GM18505 (cell line): Measurements from ENCODE around the gene C6orf52.
A peak's percentile ranks its signal among the peaks of the same experiment; 100 is the strongest.
"Not testable (repeated sequence)": the region's sequence is repeated elsewhere in the genome, so short reads cannot be mapped to it uniquely, and the experiment has no call there.

Experiments
- ATAC-seq: cut with Tn5 transposase; IDR thresholded peaks from one replicate; pipeline ENCODE4 v1.9.1; 2021; ENCODE audit not compliant: unreplicated experiment
- POLR2A ChIP-seq: IDR thresholded peaks from 4 replicates; pipeline ENCODE4 v1.6.1; 2011; ENCODE audit warnings: borderline replicate concordance; ENCODE audit not compliant: insufficient read depth, insufficient read length; ENCODE audit errors: extremely low read depth

The C6orf52 gene

GRCh38 chr6:10694302-10695085 lies at the start of gene C6orf52, which contains the start of gene PAK1IP1:
TSS of gene C6orf52 (minus strand) at chr6:10694616. CDS start at chr6:10687550, 7,066 bp downstream.
TSS of gene PAK1IP1 (plus strand) at chr6:10694972. CDS start at chr6:10694986, 14 bp downstream.
- peak; percentile 92 for TF ChIP-seq POLR2A
- ATAC-seq: peak; percentile 98

DNA sequence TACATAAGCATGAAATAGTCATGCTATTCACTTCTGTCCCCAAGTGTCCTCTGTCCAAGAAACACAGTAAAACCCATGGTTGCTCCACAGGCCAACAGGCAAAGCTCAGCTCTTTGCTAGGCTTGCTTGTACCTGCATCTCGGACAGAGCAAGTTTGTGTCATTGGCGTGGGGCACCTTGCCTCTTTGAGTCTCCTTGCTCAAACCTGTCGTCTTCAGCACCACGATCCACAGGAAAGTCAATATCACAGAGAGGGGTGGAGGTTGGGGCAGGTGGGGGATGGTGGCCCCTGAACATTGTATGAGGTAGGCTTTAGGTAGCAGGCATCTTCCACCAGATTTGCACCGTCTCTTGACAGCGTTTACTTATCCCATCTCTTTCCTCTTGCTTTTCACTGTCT lies 49.1 kb upstream of the C6orf52 start:
- no peak for TF ChIP-seq POLR2A
- no peak for ATAC-seq

DNA sequence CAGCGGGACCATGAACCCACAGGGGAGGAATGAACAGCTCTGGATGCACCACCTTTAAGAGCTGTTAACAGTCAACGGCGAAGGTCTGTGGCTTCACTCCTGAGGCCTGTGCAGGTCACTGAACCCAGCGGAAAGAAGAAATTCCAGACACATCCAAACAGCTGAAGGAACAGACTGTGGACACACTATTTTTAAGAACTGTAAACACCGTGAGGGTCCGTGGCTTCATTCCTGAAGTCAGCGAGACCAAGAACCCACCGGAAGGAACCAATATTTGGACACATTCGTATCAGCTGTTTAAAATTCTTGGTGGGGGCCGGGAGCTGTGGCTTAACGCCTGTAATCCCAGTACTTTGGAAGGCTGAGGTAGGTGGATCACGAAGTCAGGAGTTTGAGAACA lies 47.8 kb upstream of the C6orf52 start:
- no peak for TF ChIP-seq POLR2A
- no peak for ATAC-seq

GRCh38 chr6:10741643-10742042 lies 47.2 kb upstream of the C6orf52 start:
- ATAC-seq: not testable (repeated sequence)

GRCh38 chr6:10740061-10740460 lies 45.6 kb upstream of the C6orf52 start:
- no peak for ATAC-seq
- no peak for TF ChIP-seq POLR2A

GRCh38 chr6:10736731-10737130 lies 42.3 kb upstream of the C6orf52 start:
- no peak for ATAC-seq
- TF ChIP-seq POLR2A: no peak

DNA sequence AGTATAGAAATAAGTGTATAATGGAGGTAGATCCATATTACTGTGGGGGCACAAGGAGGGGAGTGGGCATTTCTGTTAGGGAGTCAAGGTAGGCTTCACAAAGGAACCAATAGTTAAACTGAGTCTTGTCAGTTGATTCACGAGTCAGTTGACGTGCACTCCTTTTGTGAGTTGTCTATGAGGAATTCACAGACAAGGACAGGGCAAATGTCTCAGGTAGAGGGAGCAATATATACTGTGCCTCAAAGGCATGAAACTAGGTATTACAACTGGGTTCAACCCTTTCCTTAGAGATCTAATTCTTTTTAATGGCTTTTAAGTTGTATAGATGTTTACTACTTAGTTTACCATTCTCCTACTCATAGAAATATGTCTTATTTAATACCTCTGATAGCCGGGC lies 39.4 kb upstream of the C6orf52 start:
- TF ChIP-seq POLR2A: no peak
- no peak for ATAC-seq

DNA sequence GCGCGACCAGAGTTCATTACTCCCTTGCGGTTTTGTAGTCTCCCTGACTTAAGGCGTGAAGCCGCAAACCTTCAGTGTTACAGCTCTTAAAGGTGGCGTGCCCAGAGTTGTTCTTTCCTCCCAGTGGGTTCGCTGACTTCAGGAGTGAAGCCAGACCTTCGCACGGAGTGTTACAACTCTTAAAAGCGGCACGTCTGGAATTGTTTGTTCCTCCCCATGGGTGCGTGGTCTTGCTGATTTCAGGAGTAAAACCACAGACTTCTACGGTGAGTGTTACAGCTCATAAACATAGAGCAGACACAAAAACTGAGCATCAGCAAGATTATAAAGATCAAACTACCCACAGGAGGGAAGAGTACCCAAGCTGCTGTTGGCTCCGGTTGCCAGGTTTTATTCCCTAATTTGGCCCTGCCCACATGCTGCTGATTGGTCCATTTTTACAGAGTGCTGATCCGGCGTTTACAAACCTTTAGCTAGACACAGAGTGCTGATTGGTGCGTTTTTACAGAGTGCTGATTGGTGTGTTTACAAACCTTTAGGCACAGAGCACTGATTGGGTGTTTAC lies 38.8 kb upstream of the C6orf52 start:
- no peak for ATAC-seq
- no peak for TF ChIP-seq POLR2A

GRCh38 chr6:10730254-10730653 lies 35.8 kb upstream of the C6orf52 start:
- TF ChIP-seq POLR2A: no peak
- ATAC-seq: no peak

- TF ChIP-seq POLR2A: no peak
- ATAC-seq: no peak
Observed at GRCh38 chr6:10725716-10726115, 31.3 kb upstream of the C6orf52 start.

GRCh38 chr6:10725044-10725443 lies 30.6 kb upstream of the C6orf52 start:
- no peak for ATAC-seq
- no peak for TF ChIP-seq POLR2A

- no peak for TF ChIP-seq POLR2A
- ATAC-seq: no peak
Observed at GRCh38 chr6:10723567-10723881, 29.1 kb upstream of the C6orf52 start.

DNA sequence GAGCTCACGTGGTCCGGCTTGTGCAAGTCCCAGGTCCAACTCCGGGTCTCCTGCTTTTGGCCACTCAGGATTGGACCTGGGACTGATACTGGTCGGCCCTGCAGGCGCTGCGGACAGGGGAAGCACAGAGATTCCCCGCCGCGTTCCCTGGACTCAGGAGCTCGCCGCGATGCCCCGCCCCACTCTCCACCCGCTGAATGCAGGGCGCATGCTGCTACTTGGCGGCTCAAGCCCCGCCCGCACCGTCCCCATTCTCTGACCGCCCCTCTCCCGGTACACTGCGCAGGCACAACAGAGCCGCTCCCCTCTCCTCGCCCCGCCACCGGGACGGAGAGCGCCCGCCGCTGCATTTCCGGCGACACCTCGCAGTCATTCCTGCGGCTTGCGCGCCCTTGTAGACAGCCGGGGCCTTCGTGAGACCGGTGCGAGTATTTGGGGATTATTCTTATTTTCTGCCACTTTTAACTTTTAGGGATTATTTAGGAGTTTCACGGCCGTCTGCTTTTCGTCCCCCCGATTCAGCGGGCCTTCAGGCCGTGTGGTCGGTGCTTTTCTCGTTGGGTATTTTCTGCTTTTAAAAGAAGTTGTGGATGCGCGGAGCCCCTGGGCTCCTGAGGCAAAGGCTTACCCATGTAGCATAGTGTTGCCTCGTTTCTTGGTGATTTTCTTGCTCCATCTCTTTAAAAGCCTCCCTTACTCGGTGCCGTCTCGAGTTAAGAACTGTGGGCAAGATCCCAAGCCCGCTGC lies 28.6 kb upstream of the C6orf52 start, which contains the start of gene TMEM14C:
Gene TMEM14C, plus strand, starts transcription at position 251 of the 747 bp plus-strand sequence. CDS start 1,544 bp downstream, outside the sequence.
- peak; percentile 82 for TF ChIP-seq POLR2A
- peak; percentile 96 for ATAC-seq

- no peak for TF ChIP-seq POLR2A
- no peak for ATAC-seq
Observed at GRCh38 chr6:10722570-10722819, 28.1 kb upstream of the C6orf52 start.
